Ishikawa (cell line): ENCODE results near the gene ZNF428.

Experiments used
- EP300 ChIP-seq: IDR thresholded peaks from 2 replicates; pipeline ENCODE4 v1.6.1; 2012; ENCODE audit warnings: borderline replicate concordance
- NFIC ChIP-seq: IDR thresholded peaks from 2 replicates; pipeline ENCODE4 v1.6.1; 2012
- TAF1 ChIP-seq: IDR thresholded peaks from 2 replicates; pipeline ENCODE4 v1.6.1; 2012; ENCODE audit warnings: low read depth, mild to moderate bottlenecking
- TEAD4 ChIP-seq: IDR thresholded peaks from 2 replicates; pipeline ENCODE4 v1.6.1; 2012
- YY1 ChIP-seq: IDR thresholded peaks from 2 replicates; pipeline ENCODE4 v1.6.1; 2012; ENCODE audit warnings: low read depth
- TF ChIP-seq, protein P1 (sequence below): IDR thresholded peaks from 2 replicates; pipeline ENCODE4 v1.6.1; 2012; ENCODE audit warnings: low read depth, mild to moderate bottlenecking
- TF ChIP-seq, protein P2 (sequence below): IDR thresholded peaks from 2 replicates; pipeline ENCODE4 v1.6.1; 2012

DNA sequence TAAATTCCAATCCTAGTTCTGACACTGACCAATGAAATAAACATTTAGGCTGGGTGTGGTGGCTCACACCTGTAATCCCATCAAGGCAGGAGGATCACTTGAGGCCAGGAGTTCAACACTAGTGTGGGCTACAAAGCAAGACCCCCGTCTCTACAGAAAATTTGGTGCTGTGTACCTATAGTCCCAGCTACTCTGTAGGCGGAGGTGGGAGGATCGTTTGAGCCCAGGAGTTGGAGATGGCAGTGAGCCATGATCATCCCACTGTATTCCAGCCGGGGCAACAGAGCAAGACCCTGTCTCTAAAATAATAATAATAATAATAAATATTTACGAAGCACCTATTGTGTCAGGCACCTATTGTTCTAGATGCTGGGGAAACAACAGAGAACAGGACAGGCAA, 30.2 kb downstream of the ZNF428 start:
- TF ChIP-seq YY1 (no peak), EP300 (no peak), TEAD4 (no peak), TAF1 (no peak), NFIC (no peak)
- TF ChIP-seq, protein P1, sequence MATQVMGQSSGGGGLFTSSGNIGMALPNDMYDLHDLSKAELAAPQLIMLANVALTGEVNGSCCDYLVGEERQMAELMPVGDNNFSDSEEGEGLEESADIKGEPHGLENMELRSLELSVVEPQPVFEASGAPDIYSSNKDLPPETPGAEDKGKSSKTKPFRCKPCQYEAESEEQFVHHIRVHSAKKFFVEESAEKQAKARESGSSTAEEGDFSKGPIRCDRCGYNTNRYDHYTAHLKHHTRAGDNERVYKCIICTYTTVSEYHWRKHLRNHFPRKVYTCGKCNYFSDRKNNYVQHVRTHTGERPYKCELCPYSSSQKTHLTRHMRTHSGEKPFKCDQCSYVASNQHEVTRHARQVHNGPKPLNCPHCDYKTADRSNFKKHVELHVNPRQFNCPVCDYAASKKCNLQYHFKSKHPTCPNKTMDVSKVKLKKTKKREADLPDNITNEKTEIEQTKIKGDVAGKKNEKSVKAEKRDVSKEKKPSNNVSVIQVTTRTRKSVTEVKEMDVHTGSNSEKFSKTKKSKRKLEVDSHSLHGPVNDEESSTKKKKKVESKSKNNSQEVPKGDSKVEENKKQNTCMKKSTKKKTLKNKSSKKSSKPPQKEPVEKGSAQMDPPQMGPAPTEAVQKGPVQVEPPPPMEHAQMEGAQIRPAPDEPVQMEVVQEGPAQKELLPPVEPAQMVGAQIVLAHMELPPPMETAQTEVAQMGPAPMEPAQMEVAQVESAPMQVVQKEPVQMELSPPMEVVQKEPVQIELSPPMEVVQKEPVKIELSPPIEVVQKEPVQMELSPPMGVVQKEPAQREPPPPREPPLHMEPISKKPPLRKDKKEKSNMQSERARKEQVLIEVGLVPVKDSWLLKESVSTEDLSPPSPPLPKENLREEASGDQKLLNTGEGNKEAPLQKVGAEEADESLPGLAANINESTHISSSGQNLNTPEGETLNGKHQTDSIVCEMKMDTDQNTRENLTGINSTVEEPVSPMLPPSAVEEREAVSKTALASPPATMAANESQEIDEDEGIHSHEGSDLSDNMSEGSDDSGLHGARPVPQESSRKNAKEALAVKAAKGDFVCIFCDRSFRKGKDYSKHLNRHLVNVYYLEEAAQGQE = no peak
- TF ChIP-seq, protein P2, sequence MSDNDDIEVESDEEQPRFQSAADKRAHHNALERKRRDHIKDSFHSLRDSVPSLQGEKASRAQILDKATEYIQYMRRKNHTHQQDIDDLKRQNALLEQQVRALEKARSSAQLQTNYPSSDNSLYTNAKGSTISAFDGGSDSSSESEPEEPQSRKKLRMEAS = no peak
